ENCODE measurements around the gene CYP24A1. TPM values are rescaled to one million over a fixed set of nuclear protein-coding genes. Genes with fewer than 3 reads are reported as not detected.

CYP24A1 gene
- total RNA-seq, 2 donors from 2014 or later: 0.07 to 0.08 TPM

- TF ChIP-seq, protein P1, sequence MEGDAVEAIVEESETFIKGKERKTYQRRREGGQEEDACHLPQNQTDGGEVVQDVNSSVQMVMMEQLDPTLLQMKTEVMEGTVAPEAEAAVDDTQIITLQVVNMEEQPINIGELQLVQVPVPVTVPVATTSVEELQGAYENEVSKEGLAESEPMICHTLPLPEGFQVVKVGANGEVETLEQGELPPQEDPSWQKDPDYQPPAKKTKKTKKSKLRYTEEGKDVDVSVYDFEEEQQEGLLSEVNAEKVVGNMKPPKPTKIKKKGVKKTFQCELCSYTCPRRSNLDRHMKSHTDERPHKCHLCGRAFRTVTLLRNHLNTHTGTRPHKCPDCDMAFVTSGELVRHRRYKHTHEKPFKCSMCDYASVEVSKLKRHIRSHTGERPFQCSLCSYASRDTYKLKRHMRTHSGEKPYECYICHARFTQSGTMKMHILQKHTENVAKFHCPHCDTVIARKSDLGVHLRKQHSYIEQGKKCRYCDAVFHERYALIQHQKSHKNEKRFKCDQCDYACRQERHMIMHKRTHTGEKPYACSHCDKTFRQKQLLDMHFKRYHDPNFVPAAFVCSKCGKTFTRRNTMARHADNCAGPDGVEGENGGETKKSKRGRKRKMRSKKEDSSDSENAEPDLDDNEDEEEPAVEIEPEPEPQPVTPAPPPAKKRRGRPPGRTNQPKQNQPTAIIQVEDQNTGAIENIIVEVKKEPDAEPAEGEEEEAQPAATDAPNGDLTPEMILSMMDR (IDR thresholded peaks at IDR 0.05): no peak
- intact Hi-C loops (cut with DNase I): no loop called here
- H3K9ac ChIP-seq (ENCODE audit: low read depth in 2 of 2, low read length in 2 of 2): no peak overlapping the region
These were observed 33.7 kb downstream of the CYP24A1 start for GRCh38 chr20:54140067-54140466.

GRCh38 chr20:54139188-54139587, 34.6 kb downstream of the CYP24A1 start:
- no peaks in the 10 kb centered on the region for H3K36me3 ChIP-seq
- intact Hi-C loops (cut with DNase I): no loop called here
- no peak overlapping the region for H3K27ac ChIP-seq
- no peak for DNase-seq
- no peak overlapping the region for H3K4me3 ChIP-seq
- no peaks in the 10 kb centered on the region for H3K27me3 ChIP-seq
- no peaks in the 10 kb centered on the region for H3K9me3 ChIP-seq
- TF ChIP-seq, protein P1 (IDR thresholded peaks at IDR 0.05): no peak
- H3K9ac ChIP-seq (ENCODE audit: low read depth in 2 of 2, low read length in 2 of 2): no peak overlapping the region
- H3K4me1 ChIP-seq: no peaks in the 10 kb centered on the region

More at GRCh38 chr20:54140067-54140466, 33.7 kb downstream of the CYP24A1 start:
- no peak for DNase-seq
- Histone ChIP-seq H3K36me3 (no peaks in the 10 kb centered on the region), H3K4me1 (no peaks in the 10 kb centered on the region), H3K27me3 (no peaks in the 10 kb centered on the region), H3K27ac (no peak overlapping the region), H3K9me3 (no peaks in the 10 kb centered on the region), H3K4me3 (no peak overlapping the region)

- H3K4me3 ChIP-seq: no peak overlapping the region
- no peaks in the 10 kb centered on the region for H3K4me1 ChIP-seq
- no peak for DNase-seq
- TF ChIP-seq, protein P1 (IDR thresholded peaks at IDR 0.05): no peak
- intact Hi-C loops (cut with DNase I): no loop called here
- no peak overlapping the region for H3K27ac ChIP-seq
- H3K9me3 ChIP-seq: no peaks in the 10 kb centered on the region
- H3K27me3 ChIP-seq: no peaks in the 10 kb centered on the region
- H3K9ac ChIP-seq (ENCODE audit: low read depth in 2 of 2, low read length in 2 of 2): no peak overlapping the region
- H3K36me3 ChIP-seq: no peaks in the 10 kb centered on the region
These were observed 35.4 kb downstream of the CYP24A1 start for GRCh38 chr20:54138427-54138826.

- Histone ChIP-seq H3K4me3 (no peak overlapping the region), H3K9me3 (no peaks in the 10 kb centered on the region), H3K27me3 (no peaks in the 10 kb centered on the region), H3K36me3 (no peaks in the 10 kb centered on the region), H3K4me1 (peaks cover 4% of the 10 kb centered on the region), H3K27ac (no peak overlapping the region), H3K9ac (ENCODE audit: low read depth in 2 of 2, low read length in 2 of 2) (no peak overlapping the region)
- intact Hi-C loops (cut with DNase I): no loop called here
- no peak for DNase-seq
- TF ChIP-seq, protein P1 (IDR thresholded peaks at IDR 0.05): no peak
These were observed 36.7 kb downstream of the CYP24A1 start for GRCh38 chr20:54137115-54137514.

GRCh38 chr20:54134445-54135220, 39.2 kb downstream of the CYP24A1 start:
- Histone ChIP-seq H3K4me1 (peaks cover 4% of the 10 kb centered on the region), H3K9me3 (no peaks in the 10 kb centered on the region), H3K9ac (ENCODE audit: low read depth in 2 of 2, low read length in 2 of 2) (no peak overlapping the region), H3K4me3 (no peak overlapping the region), H3K27ac (no peak overlapping the region), H3K27me3 (no peaks in the 10 kb centered on the region), H3K36me3 (no peaks in the 10 kb centered on the region)
- TF ChIP-seq, protein P1 (IDR thresholded peaks at IDR 0.05): no peak
- DNase-seq: no peak
- intact Hi-C loops (cut with DNase I): no loop called here
